B cell (primary cell): ENCODE results near the gene ABHD17C.

Experiments
- EZH2 ChIP-seq: IDR thresholded peaks from 2 replicates; pipeline ENCODE4 v1.6.1; 2012; ENCODE audit warnings: borderline replicate concordance, low read depth, mild to moderate bottlenecking, moderate library complexity, low read length; ENCODE audit not compliant: insufficient read depth, poor library complexity, severe bottlenecking
- TF ChIP-seq, protein P1 (sequence below): fragments of 200-600 bp; IDR thresholded peaks from one replicate; pipeline ENCODE4 v1.8.0; 2022; ENCODE audit warnings: antibody characterized with exemption, mild to moderate bottlenecking

DNA sequence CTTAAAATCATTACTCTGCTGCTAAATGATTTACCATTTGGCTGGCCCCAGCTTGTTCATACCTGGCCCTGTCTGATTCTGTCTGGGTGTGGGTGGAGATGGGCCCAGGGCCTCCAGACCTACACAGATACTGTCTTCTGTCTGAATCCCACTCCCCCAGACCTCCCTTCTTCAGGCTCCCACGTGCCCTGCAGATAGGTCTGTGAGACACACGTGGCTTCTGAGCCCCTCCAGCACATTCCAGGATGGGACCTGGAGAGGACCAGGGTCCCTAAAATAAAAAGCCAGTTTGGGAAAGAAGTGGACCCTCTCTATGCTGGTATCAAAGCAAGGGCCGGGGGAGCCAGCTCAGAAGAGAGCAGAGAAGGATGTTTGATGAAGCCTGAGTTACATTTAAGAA lies 69.4 kb downstream of the ABHD17C start:
- no peak for TF ChIP-seq EZH2
- TF ChIP-seq, protein P1, sequence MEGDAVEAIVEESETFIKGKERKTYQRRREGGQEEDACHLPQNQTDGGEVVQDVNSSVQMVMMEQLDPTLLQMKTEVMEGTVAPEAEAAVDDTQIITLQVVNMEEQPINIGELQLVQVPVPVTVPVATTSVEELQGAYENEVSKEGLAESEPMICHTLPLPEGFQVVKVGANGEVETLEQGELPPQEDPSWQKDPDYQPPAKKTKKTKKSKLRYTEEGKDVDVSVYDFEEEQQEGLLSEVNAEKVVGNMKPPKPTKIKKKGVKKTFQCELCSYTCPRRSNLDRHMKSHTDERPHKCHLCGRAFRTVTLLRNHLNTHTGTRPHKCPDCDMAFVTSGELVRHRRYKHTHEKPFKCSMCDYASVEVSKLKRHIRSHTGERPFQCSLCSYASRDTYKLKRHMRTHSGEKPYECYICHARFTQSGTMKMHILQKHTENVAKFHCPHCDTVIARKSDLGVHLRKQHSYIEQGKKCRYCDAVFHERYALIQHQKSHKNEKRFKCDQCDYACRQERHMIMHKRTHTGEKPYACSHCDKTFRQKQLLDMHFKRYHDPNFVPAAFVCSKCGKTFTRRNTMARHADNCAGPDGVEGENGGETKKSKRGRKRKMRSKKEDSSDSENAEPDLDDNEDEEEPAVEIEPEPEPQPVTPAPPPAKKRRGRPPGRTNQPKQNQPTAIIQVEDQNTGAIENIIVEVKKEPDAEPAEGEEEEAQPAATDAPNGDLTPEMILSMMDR = no peak
